ENCODE data around the gene MPV17L2. TPM values are rescaled to one million over a fixed set of nuclear protein-coding genes. Genes with fewer than 3 reads are reported as not detected.

MPV17L2 gene
- total and polyA plus RNA-seq, 2 of the 4 experiments (the other 2 are of a cell fraction), result 7.2 to 19.5 TPM

- no TSS peak for BruUV-seq (replicated peaks)
- Histone ChIP-seq H2BK15ac (ENCODE audit: low read depth, low read length) (no peak overlapping the region), H3K79me1 (ENCODE audit: low read depth in 1 of 2, low read length in 2 of 2) (no peaks in the 10 kb centered on the region), H3K9ac (ENCODE audit: low read depth, low read length) (no peak overlapping the region), H2AK5ac (ENCODE audit: low read depth, low read length) (no peak overlapping the region), H3K9me3 (ENCODE audit: control insufficient read depth, insufficient read depth, low read length) (no peaks in the 10 kb centered on the region), H2AK9ac (replicated peaks; ENCODE audit: low read depth, low read length, poor library complexity) (no peak overlapping the region), H3K18ac (ENCODE audit: low read depth, low read length) (no peak overlapping the region), H3K36me3 (ENCODE audit: control insufficient read depth, insufficient read depth, low read length) (no peaks in the 10 kb centered on the region), H2AFZ (replicated peaks; ENCODE audit: low read length, poor library complexity) (no peak overlapping the region), H2BK20ac (ENCODE audit: low read depth, low read length) (no peak overlapping the region), H3K4me3 (ENCODE audit: insufficient read depth, low read depth, low read length) (no peak overlapping the region), H3K23ac (ENCODE audit: low read depth, low read length) (no peak overlapping the region), H3K56ac (ENCODE audit: extremely low read depth, insufficient read depth, low read length) (no peak overlapping the region), H2BK5ac (ENCODE audit: low read depth, low read length, poor library complexity, severe bottlenecking) (no peak overlapping the region), H3K27ac (ENCODE audit: insufficient read depth, low read length) (no peak overlapping the region), H4K20me1 (ENCODE audit: insufficient read depth, low read length) (no peaks in the 10 kb centered on the region), H4K5ac (ENCODE audit: low read depth, low read length) (no peak overlapping the region), H3K27me3 (ENCODE audit: control insufficient read depth, insufficient read depth, low read length) (peaks cover 9% of the 10 kb centered on the region), H4K91ac (ENCODE audit: insufficient read depth, low read depth, low read length) (no peak overlapping the region), H3K4me1 (ENCODE audit: control insufficient read depth, insufficient read depth, low read length) (no peaks in the 10 kb centered on the region), H4K8ac (ENCODE audit: low read depth in 2 of 2, low read length in 2 of 2) (no peak overlapping the region), H3K9me1 (ENCODE audit: insufficient read depth, low read length) (no peaks in the 10 kb centered on the region), H3K4ac (ENCODE audit: low read depth, low read length) (no peak overlapping the region), H3K4me2 (ENCODE audit: low read depth, low read length) (no peak overlapping the region), H2BK120ac (ENCODE audit: low read depth, low read length) (no peak overlapping the region), H3K14ac (replicated peaks; ENCODE audit: low read depth, low read length) (no peak overlapping the region)
- TF ChIP-seq FOS (IDR thresholded peaks at IDR 0.05; ENCODE audit: low read depth, low read length) (no peak), SMC3 (IDR thresholded peaks at IDR 0.05; ENCODE audit: low read depth, low read length) (no peak), MAZ (IDR thresholded peaks at IDR 0.05; ENCODE audit: borderline replicate concordance, low read depth, low read length) (no peak), MAFK (IDR thresholded peaks at IDR 0.05; ENCODE audit: low read depth, low read length) (no peak), POLR2A (IDR thresholded peaks at IDR 0.05; ENCODE audit: low read depth, low read length) (no peak), CTCF (conservative IDR thresholded peaks at IDR 0.05; ENCODE audit: low read depth, low read length) (no peak), CEBPB (IDR thresholded peaks at IDR 0.05; ENCODE audit: low read depth, low read length) (no peak), BHLHE40 (IDR thresholded peaks at IDR 0.05; ENCODE audit: low read depth, low read length) (no peak), RCOR1 (IDR thresholded peaks at IDR 0.05; ENCODE audit: insufficient replicate concordance, low read length) (no peak), CHD1 (IDR thresholded peaks at IDR 0.05; ENCODE audit: low read depth, low read length) (no peak), MXI1 (IDR thresholded peaks at IDR 0.05; ENCODE audit: borderline replicate concordance, low read depth, low read length) (no peak), RFX5 (IDR thresholded peaks at IDR 0.05; ENCODE audit: low read depth, low read length) (no peak), NFE2L2 (IDR thresholded peaks at IDR 0.05; ENCODE audit: low read depth, low read length) (no peak), RAD21 (IDR thresholded peaks at IDR 0.05; ENCODE audit: low read length) (no peak)
- TF ChIP-seq, protein P1, sequence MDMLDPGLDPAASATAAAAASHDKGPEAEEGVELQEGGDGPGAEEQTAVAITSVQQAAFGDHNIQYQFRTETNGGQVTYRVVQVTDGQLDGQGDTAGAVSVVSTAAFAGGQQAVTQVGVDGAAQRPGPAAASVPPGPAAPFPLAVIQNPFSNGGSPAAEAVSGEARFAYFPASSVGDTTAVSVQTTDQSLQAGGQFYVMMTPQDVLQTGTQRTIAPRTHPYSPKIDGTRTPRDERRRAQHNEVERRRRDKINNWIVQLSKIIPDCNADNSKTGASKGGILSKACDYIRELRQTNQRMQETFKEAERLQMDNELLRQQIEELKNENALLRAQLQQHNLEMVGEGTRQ (IDR thresholded peaks at IDR 0.05; ENCODE audit: low read depth, low read length), result no peak
- TF ChIP-seq, protein P2, sequence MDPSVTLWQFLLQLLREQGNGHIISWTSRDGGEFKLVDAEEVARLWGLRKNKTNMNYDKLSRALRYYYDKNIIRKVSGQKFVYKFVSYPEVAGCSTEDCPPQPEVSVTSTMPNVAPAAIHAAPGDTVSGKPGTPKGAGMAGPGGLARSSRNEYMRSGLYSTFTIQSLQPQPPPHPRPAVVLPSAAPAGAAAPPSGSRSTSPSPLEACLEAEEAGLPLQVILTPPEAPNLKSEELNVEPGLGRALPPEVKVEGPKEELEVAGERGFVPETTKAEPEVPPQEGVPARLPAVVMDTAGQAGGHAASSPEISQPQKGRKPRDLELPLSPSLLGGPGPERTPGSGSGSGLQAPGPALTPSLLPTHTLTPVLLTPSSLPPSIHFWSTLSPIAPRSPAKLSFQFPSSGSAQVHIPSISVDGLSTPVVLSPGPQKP (IDR thresholded peaks at IDR 0.05; ENCODE audit: borderline replicate concordance, low read depth, low read length), result no peak
- ChIA-PET CTCF (no interaction called here), POLR2A (ENCODE audit: unreplicated experiment) (interaction anchor here (0.6 kb wide), 1 partner anchor 219 kb away, joined by 14 read pairs; no protein-coding TSS in a partner anchor)
- DNase-seq, result no peak
- in situ Hi-C loops (cut with MboI; ENCODE audit: low sequenced_read_pairs) (no loop called here), dilution Hi-C loops (cut with HindIII; ENCODE audit: low sequenced_read_pairs, unreplicated experiment) (no loop called here), intact Hi-C loops (cut with micrococcal nuclease) (no loop called here)
- 80% methylated on average over 1 of the region's 6 CpGs; no CpG with 5 or more reads in 1 of the 2 experiments for WGBS, 2 experiments (ENCODE audit: extremely low coverage in 2 of 2, insufficient read length in 1 of 2)
- no peak for ATAC-seq (ENCODE audit: low read depth)
Measured at GRCh38 chr19:18185538-18185937, 7.5 kb upstream of the MPV17L2 start.

Data from IMR-90 (cell line).